ENCODE measurements around the gene ST8SIA2. TPM values are rescaled to one million over a fixed set of nuclear protein-coding genes. Genes with fewer than 3 reads are reported as not detected.

The ST8SIA2 gene
- polyA plus RNA-seq, 1 of the 3 experiments (the other 2 are of a cell fraction) = 0.05 TPM

- Histone ChIP-seq H3K4me1 (ENCODE audit: control insufficient read depth in 1 of 2, insufficient read depth in 2 of 2, low read depth in 1 of 2, low read length in 1 of 2) (no peaks in the 10 kb centered on the region), H3F3A (replicated peaks; ENCODE audit: insufficient read depth) (no peaks in the 10 kb centered on the region), H3K9me3 (no peaks in the 10 kb centered on the region), H3K27me3 (ENCODE audit: insufficient read depth) (no peaks in the 10 kb centered on the region), H2AFZ (ENCODE audit: low read depth) (no peak overlapping the region), H3K9ac (no peak overlapping the region), H3K4me2 (no peak overlapping the region), H4K20me1 (ENCODE audit: insufficient read depth) (no peaks in the 10 kb centered on the region), H3K36me3 (replicated peaks in 1 of 2; ENCODE audit: control insufficient read depth in 1 of 2, insufficient read depth in 2 of 2, low read length in 1 of 2) (no peaks in the 10 kb centered on the region), H3K9me2 (no peaks in the 10 kb centered on the region), H3K79me2 (ENCODE audit: insufficient read depth) (no peaks in the 10 kb centered on the region), H3K4me3 (ENCODE audit: low read depth in 2 of 2, low read length in 1 of 2) (no peak overlapping the region), H3K27ac (ENCODE audit: low read depth in 2 of 2, low read length in 1 of 2) (no peak overlapping the region)
- ChIA-PET POLR2A (no interaction called here), CTCF (no interaction called here)
- DNase-seq = no peak
- WGBS (ENCODE audit: low lambda C conversion rate) = 42% methylated on average over 6 of the region's 7 CpGs
- no peak for TF ChIP-seq PBX3 (IDR thresholded peaks at IDR 0.05)
- TF ChIP-seq RFX5 (IDR thresholded peaks at IDR 0.05; ENCODE audit: low read length) = no peak
- TF ChIP-seq MXI1 (IDR thresholded peaks at IDR 0.05; ENCODE audit: low read depth, low read length) = no peak
- no peak for TF ChIP-seq NFIC (IDR thresholded peaks at IDR 0.05; ENCODE audit: borderline replicate concordance)
- TF ChIP-seq MEF2A (IDR thresholded peaks at IDR 0.05; ENCODE audit: borderline replicate concordance, low read depth) = no peak
- no peak for TF ChIP-seq RCOR1 (IDR thresholded peaks at IDR 0.05; ENCODE audit: low read length)
- no peak for TF ChIP-seq NRF1 (IDR thresholded peaks at IDR 0.05; ENCODE audit: low read depth, low read length)
These were observed 70.1 kb downstream of the ST8SIA2 start for GRCh38 chr15:92463826-92464225.

GRCh38 chr15:92466834-92467233, 73.2 kb downstream of the ST8SIA2 start:
- ChIA-PET CTCF (no interaction called here), POLR2A (no interaction called here)
- H3K27me3 ChIP-seq (ENCODE audit: insufficient read depth) = no peaks in the 10 kb centered on the region
- WGBS (ENCODE audit: low lambda C conversion rate) = 61% methylated on average over 5 of the region's 8 CpGs
- no peaks in the 10 kb centered on the region for H3K79me2 ChIP-seq (ENCODE audit: insufficient read depth)
- no peak for TF ChIP-seq REST (IDR thresholded peaks at IDR 0.05; ENCODE audit: low read depth, low read length)
- TF ChIP-seq PBX3 (IDR thresholded peaks at IDR 0.05) = no peak
- TF ChIP-seq RFX5 (IDR thresholded peaks at IDR 0.05; ENCODE audit: low read length) = no peak
- TF ChIP-seq RAD21 (IDR thresholded peaks at IDR 0.05; ENCODE audit: low read length) = no peak
- TF ChIP-seq NRF1 (IDR thresholded peaks at IDR 0.05; ENCODE audit: low read depth, low read length) = no peak
- no peak for TF ChIP-seq TAF1 (IDR thresholded peaks at IDR 0.05; ENCODE audit: borderline replicate concordance, low read depth, low read length)
- TF ChIP-seq USF1 (IDR thresholded peaks at IDR 0.05; ENCODE audit: borderline replicate concordance, low read depth) = no peak
- TF ChIP-seq POLR2AphosphoS5 (IDR thresholded peaks at IDR 0.05; ENCODE audit: low read depth, low read length) = no peak
- no peak for TF ChIP-seq CHD2 (IDR thresholded peaks at IDR 0.05; ENCODE audit: low read length, partially characterized antibody)
- no peak for TF ChIP-seq RXRA (IDR thresholded peaks at IDR 0.05; ENCODE audit: borderline replicate concordance, low read depth)
- DNase-seq = no peak
- no peaks in the 10 kb centered on the region for H4K20me1 ChIP-seq (ENCODE audit: insufficient read depth)
- no peaks in the 10 kb centered on the region for H3K36me3 ChIP-seq (replicated peaks in 1 of 2; ENCODE audit: control insufficient read depth in 1 of 2, insufficient read depth in 2 of 2, low read length in 1 of 2)
- H3K4me2 ChIP-seq = no peak overlapping the region
- no peak overlapping the region for H3K27ac ChIP-seq (ENCODE audit: low read depth in 2 of 2, low read length in 1 of 2)
- no peak overlapping the region for H2AFZ ChIP-seq (ENCODE audit: low read depth)
- H3K9me2 ChIP-seq = no peaks in the 10 kb centered on the region
- H3F3A ChIP-seq (replicated peaks; ENCODE audit: insufficient read depth) = no peaks in the 10 kb centered on the region
- no peaks in the 10 kb centered on the region for H3K9me3 ChIP-seq
- H3K9ac ChIP-seq = no peak overlapping the region
- no peak overlapping the region for H3K4me3 ChIP-seq (ENCODE audit: low read depth in 2 of 2, low read length in 1 of 2)
- H3K4me1 ChIP-seq (ENCODE audit: control insufficient read depth in 1 of 2, insufficient read depth in 2 of 2, low read depth in 1 of 2, low read length in 1 of 2) = peaks cover 0 to 3% of the 10 kb centered on the region in 2 experiments; a peak in 1 of 4 replicates
